Suprapubic skin (tissue), 4 donors: Measurements from ENCODE around the gene MAN1C1. TPM values are rescaled to one million over a fixed set of nuclear protein-coding genes. Genes with fewer than 3 reads are reported as not detected.

Experiments used
- DNase-seq, 2 donors: peaks; one replicate each; pipeline ENCODE4 v3.0.0-alpha.2; 2019; ENCODE audit warnings: low spot score in 2 of 2
- H3K27ac ChIP-seq: fragments of 200-600 bp; sonication (generic); one replicate; pipeline ENCODE4 v1.5.1; 2019
- H3K27me3 ChIP-seq: fragments of 200-600 bp; sonication (generic); one replicate; pipeline ENCODE4 v1.5.1; 2019
- H3K36me3 ChIP-seq: fragments of 200-600 bp; sonication (generic); one replicate; pipeline ENCODE4 v1.5.1; 2019
- H3K4me1 ChIP-seq: fragments of 200-600 bp; sonication (generic); one replicate; pipeline ENCODE4 v1.5.1; 2019
- H3K4me3 ChIP-seq: fragments of 200-600 bp; sonication (generic); one replicate; pipeline ENCODE4 v1.5.1; 2019; ENCODE audit warnings: mild to moderate bottlenecking
- H3K9me3 ChIP-seq: fragments of 200-600 bp; sonication (generic); one replicate; pipeline ENCODE4 v1.5.1; 2019
- CTCF ChIP-seq, 2 donors: fragments of 200-600 bp in 1 of 2; fragments of 450-650 bp in 1 of 2; sonication (generic) in 1 of 2; IDR thresholded peaks; one replicate each; pipeline ENCODE4 v1.5.1; 2016 to 2019; ENCODE audit warnings: antibody characterized with exemption in 2 of 2, mild to moderate bottlenecking in 1 of 2, moderate library complexity in 1 of 2
- EP300 ChIP-seq: sonication (generic); formaldehyde crosslinking; IDR thresholded peaks from one replicate; pipeline ENCODE4 v1.6.1; 2017; ENCODE audit warnings: antibody characterized with exemption
- POLR2A ChIP-seq, 2 donors: fragments of 450-650 bp; IDR thresholded peaks; one replicate each; pipeline ENCODE4 v1.6.1; 2017; ENCODE audit warnings: antibody characterized with exemption in 2 of 2, mild to moderate bottlenecking in 2 of 2, moderate library complexity in 2 of 2
- POLR2AphosphoS5 ChIP-seq, 3 donors: sonication (generic); formaldehyde crosslinking; IDR thresholded peaks; one replicate each; pipeline ENCODE4 v1.6.1; 2017; ENCODE audit warnings: antibody characterized with exemption in 3 of 3
- WGBS: methylation state at CpG from one replicate; pipeline ENCODE4 v1.1.5; 2018; 5-methylcytosine and 5-hydroxymethylcytosine counted together
- total RNA-seq, 4 donors: library from RNA; depleted of rRNA; stranded (reverse); fragments of >200 nt; gene quantifications; one replicate each; pipeline ENCODE4 v1.1.0, GENCODE V29; 2016

The MAN1C1 gene
- total RNA-seq, 4 donors from 2014 or later, result 7.3 to 15.2 (median 8.0) TPM

- WGBS, result 88% methylated on average over 7 of the region's 7 CpGs
- no peaks in the 10 kb centered on the region for H3K9me3 ChIP-seq
- no peak overlapping the region for H3K27ac ChIP-seq
- H3K4me1 ChIP-seq, result peaks cover 14% of the 10 kb centered on the region
- H3K27me3 ChIP-seq, result no peaks in the 10 kb centered on the region
- H3K4me3 ChIP-seq, result no peak overlapping the region
- no peak for DNase-seq
- TF ChIP-seq POLR2AphosphoS5 (IDR thresholded peaks at IDR 0.05) (no peak), CTCF (IDR thresholded peaks at IDR 0.05) (no peak), POLR2A (IDR thresholded peaks at IDR 0.05) (no peak), EP300 (no peak)
- H3K36me3 ChIP-seq, result peaks cover 3% of the 10 kb centered on the region
Measured at GRCh38 chr1:25755475-25756125, 139.0 kb downstream of the MAN1C1 start.

- TF ChIP-seq POLR2AphosphoS5 (IDR thresholded peaks at IDR 0.05) (no peak), POLR2A (IDR thresholded peaks at IDR 0.05) (no peak), CTCF (IDR thresholded peaks at IDR 0.05) (no peak), EP300 (no peak)
- peaks cover 3% of the 10 kb centered on the region for H3K36me3 ChIP-seq
- no peak for DNase-seq
- H3K4me3 ChIP-seq, result no peak overlapping the region
- peaks cover 14% of the 10 kb centered on the region for H3K4me1 ChIP-seq
- no peaks in the 10 kb centered on the region for H3K27me3 ChIP-seq
- no peak overlapping the region for H3K27ac ChIP-seq
- WGBS, result 76% methylated on average over 3 of the region's 3 CpGs
- no peaks in the 10 kb centered on the region for H3K9me3 ChIP-seq
Measured at GRCh38 chr1:25756215-25756614, 139.6 kb downstream of the MAN1C1 start.

GRCh38 chr1:25757151-25757845, 140.7 kb downstream of the MAN1C1 start:
- no peak for TF ChIP-seq EP300
- TF ChIP-seq POLR2A (IDR thresholded peaks at IDR 0.05), result no peak
- TF ChIP-seq POLR2AphosphoS5 (IDR thresholded peaks at IDR 0.05), result no peak
- no peak for TF ChIP-seq CTCF (IDR thresholded peaks at IDR 0.05)
- peaks cover 3% of the 10 kb centered on the region for H3K36me3 ChIP-seq
- H3K4me3 ChIP-seq, result no peak overlapping the region
- H3K4me1 ChIP-seq, result peaks cover 14% of the 10 kb centered on the region
- 70% methylated on average over 12 of the region's 12 CpGs for WGBS
- DNase-seq, result no peak
- H3K9me3 ChIP-seq, result no peaks in the 10 kb centered on the region
- H3K27me3 ChIP-seq, result no peaks in the 10 kb centered on the region
- no peak overlapping the region for H3K27ac ChIP-seq

- Histone ChIP-seq H3K9me3 (no peaks in the 10 kb centered on the region), H3K4me3 (no peak overlapping the region), H3K27ac (no peak overlapping the region), H3K27me3 (no peaks in the 10 kb centered on the region), H3K36me3 (peaks cover 3% of the 10 kb centered on the region), H3K4me1 (peaks cover 14% of the 10 kb centered on the region)
- TF ChIP-seq EP300 (no peak), POLR2A (IDR thresholded peaks at IDR 0.05) (no peak), CTCF (IDR thresholded peaks at IDR 0.05) (no peak), POLR2AphosphoS5 (IDR thresholded peaks at IDR 0.05) (no peak)
- whole genome bisulfite sequencing, result 78% methylated on average over 3 of the region's 5 CpGs
- no peak for DNase-seq
Measured at GRCh38 chr1:25757846-25758185, 141.2 kb downstream of the MAN1C1 start.

GRCh38 chr1:25758466-25759070, 142.0 kb downstream of the MAN1C1 start:
- Histone ChIP-seq H3K27me3 (no peaks in the 10 kb centered on the region), H3K27ac (no peak overlapping the region), H3K9me3 (no peaks in the 10 kb centered on the region), H3K4me1 (peaks cover 14% of the 10 kb centered on the region), H3K36me3 (peaks cover 3% of the 10 kb centered on the region), H3K4me3 (no peak overlapping the region)
- TF ChIP-seq CTCF (IDR thresholded peaks at IDR 0.05) (peak in 1 of 2 donors; percentile 9), POLR2AphosphoS5 (IDR thresholded peaks at IDR 0.05) (no peak), POLR2A (IDR thresholded peaks at IDR 0.05) (no peak)
- no peak for DNase-seq
- WGBS, result 63% methylated on average over 9 of the region's 15 CpGs
